Measurements from ENCODE around the gene ALX4. TPM values are rescaled to one million over a fixed set of nuclear protein-coding genes. Genes with fewer than 3 reads are reported as not detected.
A peak's percentile ranks its signal among the peaks of the same experiment; 100 is the strongest.

The ALX4 gene
- total RNA-seq, 4 donors from 2014 or later: 0.26 to 2.5 (median 0.73) TPM; not detected in 1

- no peak for TF ChIP-seq POLR2A (IDR thresholded peaks at IDR 0.05)
- TF ChIP-seq CTCF (IDR thresholded peaks at IDR 0.05): no peak
- no peak overlapping the region for H3K27ac ChIP-seq
- H3K27me3 ChIP-seq: no peaks in the 10 kb centered on the region
- H3K4me3 ChIP-seq: no peak overlapping the region
- no peaks in the 10 kb centered on the region for H3K4me1 ChIP-seq
- no peaks in the 10 kb centered on the region for H3K36me3 ChIP-seq
- intact Hi-C loops (cut with DNase I; ENCODE audit: low total_unique reads): no loop called here
- no peaks in the 10 kb centered on the region for H3K9me3 ChIP-seq
- DNase-seq: no peak
Observed at GRCh38 chr11:44243595-44244343, 66.2 kb downstream of the ALX4 start.

GRCh38 chr11:44243086-44243485 is 66.9 kb downstream of the ALX4 start:
- no peak overlapping the region for H3K27ac ChIP-seq
- TF ChIP-seq CTCF (IDR thresholded peaks at IDR 0.05): no peak
- TF ChIP-seq POLR2A (IDR thresholded peaks at IDR 0.05): no peak
- H3K9me3 ChIP-seq: no peaks in the 10 kb centered on the region
- DNase-seq: no peak
- no peaks in the 10 kb centered on the region for H3K4me1 ChIP-seq
- H3K27me3 ChIP-seq: no peaks in the 10 kb centered on the region
- H3K36me3 ChIP-seq: no peaks in the 10 kb centered on the region
- intact Hi-C loops (cut with DNase I; ENCODE audit: low total_unique reads): no loop called here
- H3K4me3 ChIP-seq: no peak overlapping the region

- Histone ChIP-seq H3K36me3 (no peaks in the 10 kb centered on the region), H3K4me3 (no peak overlapping the region), H3K27me3 (no peaks in the 10 kb centered on the region), H3K4me1 (no peaks in the 10 kb centered on the region), H3K9me3 (no peaks in the 10 kb centered on the region), H3K27ac (no peak overlapping the region)
- TF ChIP-seq POLR2A (IDR thresholded peaks at IDR 0.05): no peak
- no peak for TF ChIP-seq CTCF (IDR thresholded peaks at IDR 0.05)
- no peak for DNase-seq
- intact Hi-C loops (cut with DNase I; ENCODE audit: low total_unique reads): no loop called here
Observed at GRCh38 chr11:44241851-44242250, 68.1 kb downstream of the ALX4 start.

GRCh38 chr11:44237156-44237555 is 72.8 kb downstream of the ALX4 start:
- intact Hi-C loops (cut with DNase I; ENCODE audit: low total_unique reads): no loop called here
- H3K4me3 ChIP-seq: no peak overlapping the region
- no peaks in the 10 kb centered on the region for H3K36me3 ChIP-seq
- H3K9me3 ChIP-seq: no peaks in the 10 kb centered on the region
- TF ChIP-seq CTCF (IDR thresholded peaks at IDR 0.05) (no peak), POLR2A (IDR thresholded peaks at IDR 0.05) (no peak)
- H3K27ac ChIP-seq: no peak overlapping the region
- no peaks in the 10 kb centered on the region for H3K27me3 ChIP-seq
- no peaks in the 10 kb centered on the region for H3K4me1 ChIP-seq
- DNase-seq: no peak

GRCh38 chr11:44236296-44236695 is 73.6 kb downstream of the ALX4 start:
- Histone ChIP-seq H3K4me3 (no peak overlapping the region), H3K36me3 (no peaks in the 10 kb centered on the region), H3K9me3 (no peaks in the 10 kb centered on the region), H3K27ac (peak overlapping the region in 1 of 2 donors; percentile 33), H3K27me3 (no peaks in the 10 kb centered on the region), H3K4me1 (no peaks in the 10 kb centered on the region)
- intact Hi-C loops (cut with DNase I; ENCODE audit: low total_unique reads): no loop called here
- TF ChIP-seq POLR2A (IDR thresholded peaks at IDR 0.05) (no peak), CTCF (IDR thresholded peaks at IDR 0.05) (no peak)
- DNase-seq: no peak

Data from uterus (tissue), 4 donors.